OCI-LY1 (cell line): ENCODE results near the gene MICU1.

ENCODE experiments used
- H2AFZ ChIP-seq: fragments of 200-600 bp; sonication (generic), shearing (Covaris generic); 2 replicates; pipeline ENCODE4 v1.6.0; 2014; ENCODE audit warnings: antibody characterized with exemption, mild to moderate bottlenecking, low read length
- H3F3A ChIP-seq: fragments of 200-600 bp; sonication (generic), shearing (Covaris generic); 2 replicates; pipeline ENCODE4 v1.6.0; 2014; ENCODE audit warnings: mild to moderate bottlenecking, antibody characterized with exemption, low read length, moderate library complexity; ENCODE audit not compliant: insufficient read depth
- H3K27ac ChIP-seq: fragments of 200-600 bp; sonication (generic); 2 replicates; pipeline ENCODE4 v1.5.1; 2014; ENCODE audit warnings: low read length, mixed run types, mild to moderate bottlenecking, low read depth; ENCODE audit not compliant: poor library complexity, severe bottlenecking
- H3K27me3 ChIP-seq: fragments of 200-600 bp; sonication (generic); 2 replicates; pipeline ENCODE4 v1.6.0; 2014; ENCODE audit warnings: antibody characterized with exemption, mild to moderate bottlenecking, low read length, moderate library complexity; ENCODE audit not compliant: insufficient read depth
- H3K36me3 ChIP-seq: fragments of 200-600 bp; sonication (generic); 2 replicates; pipeline ENCODE4 v1.6.1; 2014; ENCODE audit warnings: mild to moderate bottlenecking, antibody characterized with exemption, low read length, moderate library complexity, mixed read lengths; ENCODE audit not compliant: insufficient read depth
- H3K4me1 ChIP-seq: fragments of 200-600 bp; sonication (generic); 2 replicates; pipeline ENCODE4 v1.5.1; 2014; ENCODE audit warnings: mild to moderate bottlenecking, low read length, moderate library complexity; ENCODE audit not compliant: insufficient read depth, severe bottlenecking
- H3K4me2 ChIP-seq: fragments of 200-600 bp; sonication (generic), shearing (Covaris generic); 2 replicates; pipeline ENCODE4 v1.6.1; 2014; ENCODE audit warnings: low read length
- H3K4me3 ChIP-seq: fragments of 200-600 bp; sonication (generic); 2 replicates; pipeline ENCODE4 v1.5.1; 2014; ENCODE audit warnings: low read length, low read depth, mild to moderate bottlenecking, mixed read lengths; ENCODE audit not compliant: poor library complexity, severe bottlenecking
- H3K79me2 ChIP-seq: fragments of 200-600 bp; shearing (Covaris generic); 2 replicates; pipeline ENCODE4 v1.6.1; 2016; ENCODE audit warnings: mixed run types, low read length, mixed read lengths; ENCODE audit not compliant: insufficient read depth
- H3K9ac ChIP-seq: fragments of 200-600 bp; sonication (generic), shearing (Covaris generic); 2 replicates; pipeline ENCODE4 v1.6.1; 2014; ENCODE audit warnings: mild to moderate bottlenecking, low read length, mixed read lengths
- H3K9me2 ChIP-seq: fragments of 200-600 bp; sonication (generic), shearing (Covaris generic); 2 replicates; pipeline ENCODE4 v1.6.1; 2014; ENCODE audit warnings: low read depth, mild to moderate bottlenecking, low read length, mixed read lengths
- H3K9me3 ChIP-seq: fragments of 200-600 bp; shearing (Covaris generic); 2 replicates; pipeline ENCODE4 v1.6.1; 2014; ENCODE audit warnings: low read length, mixed read lengths
- H4K20me1 ChIP-seq: fragments of 200-600 bp; sonication (generic), shearing (Covaris generic); 2 replicates; pipeline ENCODE4 v1.6.0; 2016; ENCODE audit warnings: mild to moderate bottlenecking, low read length; ENCODE audit not compliant: insufficient read depth
- CTCF ChIP-seq: fragments of 200-600 bp; sonication (generic), shearing (Covaris generic); IDR thresholded peaks from 2 replicates; pipeline ENCODE4 v1.5.1; 2017; ENCODE audit warnings: mild to moderate bottlenecking, antibody characterized with exemption, low read length, moderate library complexity, mixed read lengths
- EZH2 ChIP-seq: fragments of 200-600 bp; sonication (generic), shearing (Covaris generic); IDR thresholded peaks from 2 replicates; pipeline ENCODE4 v1.8.0; 2017; ENCODE audit warnings: borderline replicate concordance, mixed run types, mild to moderate bottlenecking, antibody characterized with exemption, low read length, moderate library complexity, mixed read lengths

The MICU1 gene

GRCh38 chr10:72480861-72481260 lies 145.0 kb downstream of the MICU1 start:
- Histone ChIP-seq H3K79me2 (no peaks in the 10 kb centered on the region), H3K9ac (no peak overlapping the region), H3K4me3 (no peak overlapping the region), H3F3A (no peaks in the 10 kb centered on the region), H3K27ac (no peak overlapping the region), H3K4me1 (no peaks in the 10 kb centered on the region), H2AFZ (no peak overlapping the region), H3K9me3 (no peaks in the 10 kb centered on the region), H3K27me3 (no peaks in the 10 kb centered on the region), H4K20me1 (no peaks in the 10 kb centered on the region), H3K4me2 (no peak overlapping the region), H3K9me2 (no peaks in the 10 kb centered on the region), H3K36me3 (peaks cover 5% of the 10 kb centered on the region; the same call in 1 of the 2 replicates)
- TF ChIP-seq EZH2 (no peak), CTCF (no peak)

GRCh38 chr10:72477463-72477862 lies 148.4 kb downstream of the MICU1 start:
- Histone ChIP-seq H3K27me3 (no peaks in the 10 kb centered on the region), H3K79me2 (no peaks in the 10 kb centered on the region), H3K36me3 (peaks cover 11% of the 10 kb centered on the region; the same call in 1 of the 2 replicates), H3K27ac (no peak overlapping the region), H3K4me2 (no peak overlapping the region), H2AFZ (no peak overlapping the region), H3K9ac (no peak overlapping the region), H4K20me1 (no peaks in the 10 kb centered on the region), H3K4me3 (no peak overlapping the region), H3K9me2 (no peaks in the 10 kb centered on the region), H3K4me1 (no peaks in the 10 kb centered on the region), H3K9me3 (no peaks in the 10 kb centered on the region), H3F3A (no peaks in the 10 kb centered on the region)
- TF ChIP-seq EZH2 (no peak), CTCF (no peak)

- Histone ChIP-seq H3K9me2 (no peaks in the 10 kb centered on the region), H3F3A (no peaks in the 10 kb centered on the region), H3K27me3 (no peaks in the 10 kb centered on the region), H3K9me3 (no peaks in the 10 kb centered on the region), H3K27ac (no peak overlapping the region), H3K4me1 (no peaks in the 10 kb centered on the region), H3K79me2 (no peaks in the 10 kb centered on the region), H3K4me3 (no peak overlapping the region), H3K4me2 (no peak overlapping the region), H3K36me3 (peaks cover 16% of the 10 kb centered on the region; the same call in 1 of the 2 replicates), H2AFZ (no peak overlapping the region), H4K20me1 (no peaks in the 10 kb centered on the region), H3K9ac (no peak overlapping the region)
- no peak for TF ChIP-seq CTCF
- no peak for TF ChIP-seq EZH2
These were observed 153.6 kb downstream of the MICU1 start for GRCh38 chr10:72472306-72472705.
